ENCODE measurements around the gene UTP11.

UTP11 gene

GRCh38 chr1:38055965-38056364 lies 43.4 kb downstream of the UTP11 start:
- DNase-seq = no peak
- TF ChIP-seq GATA1 (IDR thresholded peaks at IDR 0.05; ENCODE audit: low read depth, low read length) (no peak), POLR2A (IDR thresholded peaks at IDR 0.05; ENCODE audit: low read length) (no peak)

- TF ChIP-seq GATA1 (IDR thresholded peaks at IDR 0.05; ENCODE audit: low read depth, low read length) (no peak), POLR2A (IDR thresholded peaks at IDR 0.05; ENCODE audit: low read length) (no peak)
- DNase-seq = no peak
These were observed 47.2 kb downstream of the UTP11 start for GRCh38 chr1:38059635-38060250.

GRCh38 chr1:38060498-38060897 lies 48.0 kb downstream of the UTP11 start:
- TF ChIP-seq GATA1 (IDR thresholded peaks at IDR 0.05; ENCODE audit: low read depth, low read length) (no peak), POLR2A (IDR thresholded peaks at IDR 0.05; ENCODE audit: low read length) (no peak)
- no peak for DNase-seq

GRCh38 chr1:38061290-38061689 lies 48.8 kb downstream of the UTP11 start:
- no peak for DNase-seq
- no peak for TF ChIP-seq GATA1 (IDR thresholded peaks at IDR 0.05; ENCODE audit: low read depth, low read length)
- TF ChIP-seq POLR2A (IDR thresholded peaks at IDR 0.05; ENCODE audit: low read length) = no peak

GRCh38 chr1:38061883-38062328 lies 49.4 kb downstream of the UTP11 start:
- no peak for DNase-seq
- TF ChIP-seq GATA1 (IDR thresholded peaks at IDR 0.05; ENCODE audit: low read depth, low read length) = no peak
- TF ChIP-seq POLR2A (IDR thresholded peaks at IDR 0.05; ENCODE audit: low read length) = no peak

GRCh38 chr1:38062361-38063288 lies 50.1 kb downstream of the UTP11 start:
- no peak for DNase-seq
- TF ChIP-seq GATA1 (IDR thresholded peaks at IDR 0.05; ENCODE audit: low read depth, low read length) (no peak), POLR2A (IDR thresholded peaks at IDR 0.05; ENCODE audit: low read length) (no peak)

- TF ChIP-seq GATA1 (IDR thresholded peaks at IDR 0.05; ENCODE audit: low read depth, low read length) (no peak), POLR2A (IDR thresholded peaks at IDR 0.05; ENCODE audit: low read length) (no peak)
- no peak for DNase-seq
These were observed 51.1 kb downstream of the UTP11 start for GRCh38 chr1:38063616-38064015.

GRCh38 chr1:38064197-38064903 lies 51.8 kb downstream of the UTP11 start:
- no peak for DNase-seq
- TF ChIP-seq POLR2A (IDR thresholded peaks at IDR 0.05; ENCODE audit: low read length) (no peak), GATA1 (IDR thresholded peaks at IDR 0.05; ENCODE audit: low read depth, low read length) (no peak)

- TF ChIP-seq POLR2A (IDR thresholded peaks at IDR 0.05; ENCODE audit: low read length) = no peak
- no peak for TF ChIP-seq GATA1 (IDR thresholded peaks at IDR 0.05; ENCODE audit: low read depth, low read length)
- DNase-seq = no peak
These were observed 55.9 kb downstream of the UTP11 start for GRCh38 chr1:38068220-38068979.

GRCh38 chr1:38068980-38069340 lies 56.4 kb downstream of the UTP11 start:
- TF ChIP-seq POLR2A (IDR thresholded peaks at IDR 0.05; ENCODE audit: low read length) (no peak), GATA1 (IDR thresholded peaks at IDR 0.05; ENCODE audit: low read depth, low read length) (no peak)
- DNase-seq = no peak

GRCh38 chr1:38071312-38072256 lies 59.0 kb downstream of the UTP11 start:
- TF ChIP-seq POLR2A (IDR thresholded peaks at IDR 0.05; ENCODE audit: low read length) (no peak), GATA1 (IDR thresholded peaks at IDR 0.05; ENCODE audit: low read depth, low read length) (no peak)
- peak; percentile 19 to 35 for DNase-seq

GRCh38 chr1:38072858-38073257 lies 60.3 kb downstream of the UTP11 start:
- DNase-seq = no peak
- TF ChIP-seq POLR2A (IDR thresholded peaks at IDR 0.05; ENCODE audit: low read length) (no peak), GATA1 (IDR thresholded peaks at IDR 0.05; ENCODE audit: low read depth, low read length) (no peak)

Measured in erythroblast (primary cell).